ENCODE measurements around the gene NOL9.

GRCh38 chr1:6471970-6472368 is 82.3 kb downstream of the NOL9 start:
- no peak for TF ChIP-seq POLR2AphosphoS5 (IDR thresholded peaks at IDR 0.05)
- no peak for TF ChIP-seq POLR2A (IDR thresholded peaks at IDR 0.05; ENCODE audit: low read depth)
- no peak for TF ChIP-seq CTCF (IDR thresholded peaks at IDR 0.05)
